HCT116 (cell line): ENCODE measurements around the gene CENPP. TPM values are rescaled to one million over a fixed set of nuclear protein-coding genes. Genes with fewer than 3 reads are reported as not detected.

ENCODE experiments used
- ATAC-seq: fragments of 200-7000 bp; cut with Tn5 transposase; 2 replicates; pipeline ENCODE4 v1.9.1; 2020; ENCODE audit warnings: mild to moderate bottlenecking, moderate library complexity
- BruUV-seq: library from RNA; stranded (reverse); fragments of 400-500 nt; replicated peaks from 2 replicates; lab custom pipeline; 2021; lab: Mats Ljungman, UMichigan
- CTCF ChIA-PET: fragments of 300-600 bp; sonication (Branson Sonifier 250); formaldehyde crosslinking; loops from one replicate; lab custom pipeline; 2021; ENCODE audit warnings: antibody characterized with exemption; lab: Charles Lee
- POLR2A ChIA-PET: fragments of 300-600, 350-600 bp; sonication (Branson Sonifier 250); formaldehyde crosslinking; loops from one replicate; lab custom pipeline; 2021; ENCODE audit warnings: antibody characterized with exemption; lab: Charles Lee
- RAD21 ChIA-PET, 2 experiments: fragments of 300-600 bp; sonication (Branson Sonifier 250); formaldehyde crosslinking; loops; one replicate each; lab custom pipeline; 2023; ENCODE audit warnings: low total read pairs in 2 of 2; ENCODE audit not compliant: uncharacterized antibody in 2 of 2, unreplicated experiment in 2 of 2, low non-redundant PET in 1 of 2; lab: Charles Lee
- DNase-seq: peaks from one replicate; pipeline ENCODE4 v3.0.0-alpha.2; 2010; ENCODE audit warnings: low read depth, low spot score
- H2AFZ ChIP-seq: fragments of 200-600 bp; shearing (Covaris generic), sonication (generic); 2 replicates; pipeline ENCODE4 v1.6.1; 2017; ENCODE audit warnings: low read depth, mixed run types, mixed read lengths, antibody characterized with exemption, low read length; ENCODE audit not compliant: poor library complexity, severe bottlenecking
- H3K27ac ChIP-seq: 2 replicates; pipeline ENCODE4 v1.5.1; 2012; ENCODE audit warnings: low read depth, low read length
- H3K27me3 ChIP-seq: fragments of 200-600 bp; sonication (generic); 2 replicates; pipeline ENCODE4 v1.6.1; 2016; ENCODE audit warnings: mixed run types, low read length, mixed read lengths; ENCODE audit not compliant: insufficient read depth
- H3K36me3 ChIP-seq, 2 experiments: fragments of 200-500 bp in 1 of 2; fragments of 200-600 bp in 1 of 2; sonication (Bioruptor generic) in 1 of 2; sonication (generic) in 1 of 2; 2 replicates each; pipeline versions ENCODE4 v1.5.1 to v1.6.1; 2014 to 2016; ENCODE audit warnings: low read length in 2 of 2, inconsistent platforms in 1 of 2, mixed read lengths in 1 of 2, mixed run types in 1 of 2; ENCODE audit not compliant: insufficient read depth in 2 of 2, control insufficient read depth in 1 of 2
- H3K4me1 ChIP-seq, 2 experiments: fragments of 200-600 bp in 1 of 2; sonication (generic) in 1 of 2; 2 replicates each; pipeline versions ENCODE4 v1.5.1 to v1.6.1; 2012 to 2017; ENCODE audit warnings: low read length in 2 of 2, inconsistent platforms in 1 of 2, mild to moderate bottlenecking in 1 of 2, mixed read lengths in 1 of 2, mixed run types in 1 of 2, moderate library complexity in 1 of 2; ENCODE audit not compliant: insufficient read depth in 2 of 2, control insufficient read depth in 1 of 2
- H3K4me2 ChIP-seq: fragments of 200-600 bp; sonication (generic); 2 replicates; pipeline ENCODE4 v1.6.1; 2017; ENCODE audit warnings: mixed run types, low read length, mixed read lengths
- H3K4me3 ChIP-seq, 2 experiments: fragments of 200-600 bp in 1 of 2; sonication (generic) in 1 of 2; replicated peaks in 1 of 2; 2 replicates each; pipeline ENCODE4 v1.5.1; 2011 to 2016; ENCODE audit warnings: low read length in 2 of 2, control low read depth in 1 of 2, low read depth in 1 of 2, mild to moderate bottlenecking in 1 of 2, mixed read lengths in 1 of 2, mixed run types in 1 of 2
- H3K79me2 ChIP-seq: fragments of 200-600 bp; sonication (generic); 2 replicates; pipeline ENCODE4 v1.6.1; 2017; ENCODE audit warnings: mild to moderate bottlenecking, mixed run types, low read length, moderate library complexity, mixed read lengths; ENCODE audit not compliant: insufficient read depth
- H3K9ac ChIP-seq: fragments of 200-600 bp; sonication (generic); 2 replicates; pipeline ENCODE4 v1.6.1; 2016; ENCODE audit warnings: low read length, mixed read lengths
- H3K9me2 ChIP-seq: fragments of 200-600 bp; sonication (generic), shearing (Covaris generic); 2 replicates; pipeline ENCODE4 v1.6.1; 2017; ENCODE audit warnings: mixed run types, mild to moderate bottlenecking, moderate library complexity; ENCODE audit not compliant: insufficient read depth
- H3K9me3 ChIP-seq, 2 experiments: fragments of 200-500 bp in 1 of 2; fragments of 200-600 bp in 1 of 2; sonication (Bioruptor generic) in 1 of 2; sonication (generic) in 1 of 2; 2 replicates each; pipeline ENCODE4 v1.6.1; 2014 to 2017; ENCODE audit warnings: low read length in 2 of 2, mixed read lengths in 2 of 2, inconsistent platforms in 1 of 2, low read depth in 1 of 2, mild to moderate bottlenecking in 1 of 2, mixed run types in 1 of 2, moderate library complexity in 1 of 2; ENCODE audit not compliant: control insufficient read depth in 1 of 2, insufficient read depth in 1 of 2
- H4K20me1 ChIP-seq: fragments of 200-600 bp; sonication (generic), shearing (Covaris generic); 2 replicates; pipeline ENCODE4 v1.6.1; 2017; ENCODE audit warnings: mixed run types, mild to moderate bottlenecking, moderate library complexity; ENCODE audit not compliant: insufficient read depth
- CBX3 ChIP-seq: IDR thresholded peaks from 2 replicates; pipeline ENCODE4 v1.6.1; 2012; ENCODE audit warnings: low read depth
- EGR1 ChIP-seq: IDR thresholded peaks from 2 replicates; pipeline ENCODE4 v1.6.1; 2012; ENCODE audit warnings: low read depth
- POLR2AphosphoS5 ChIP-seq: IDR thresholded peaks from 2 replicates; pipeline ENCODE4 v1.6.1; 2011; ENCODE audit warnings: mild to moderate bottlenecking, low read depth, low read length, moderate library complexity
- REST ChIP-seq: IDR thresholded peaks from 2 replicates; pipeline ENCODE4 v1.6.1; 2012; ENCODE audit warnings: low read depth
- TCF7L2 ChIP-seq: IDR thresholded peaks from 2 replicates; pipeline ENCODE4 v1.7.0; 2011; ENCODE audit warnings: borderline replicate concordance, inconsistent platforms; ENCODE audit not compliant: insufficient read depth, insufficient read length; ENCODE audit errors: extremely low read depth
- YY1 ChIP-seq: IDR thresholded peaks from 2 replicates; pipeline ENCODE4 v1.6.1; 2011; ENCODE audit warnings: low read length, low read depth, moderate library complexity, mild to moderate bottlenecking; ENCODE audit not compliant: insufficient replicate concordance; ENCODE audit errors: extremely low read depth
- ZBTB33 ChIP-seq: IDR thresholded peaks from 2 replicates; pipeline ENCODE4 v1.6.1; 2011; ENCODE audit warnings: mild to moderate bottlenecking, low read length, moderate library complexity; ENCODE audit not compliant: insufficient replicate concordance; ENCODE audit errors: extremely low read depth
- intact Hi-C: fragments of 100-400 bp; cut with micrococcal nuclease; formaldehyde crosslinking; loops from 2 replicates; pipeline ENCODE4 v1.10.0; 2022
- total RNA-seq: library from RNA; stranded (reverse); gene quantifications from one replicate; pipeline ENCODE4 v1.2.1, GENCODE V29; 2021; ENCODE audit not compliant: unreplicated experiment

The CENPP gene
- total RNA-seq, 1 experiment from 2014 or later = 7.0 TPM

GRCh38 chr9:92615790-92616189, 290.0 kb downstream of the CENPP start (continued):
- TF ChIP-seq ZBTB33 = no peak
- no peak for TF ChIP-seq TCF7L2
- no peak for TF ChIP-seq EGR1
- TF ChIP-seq POLR2AphosphoS5 = no peak

GRCh38 chr9:92616199-92616641, 290.5 kb downstream of the CENPP start:
- ChIA-PET CTCF (no interaction called here), POLR2A (no interaction called here), RAD21 (no interaction called here)
- BruUV-seq = no TSS peak
- H3K36me3 ChIP-seq = peaks cover 5 to 11% of the 10 kb centered on the region in 2 experiments; a peak in 3 of 4 replicates
- no peak overlapping the region for H3K27ac ChIP-seq
- H3K4me2 ChIP-seq = no peak overlapping the region
- no peaks in the 10 kb centered on the region for H4K20me1 ChIP-seq
- H3K9me3 ChIP-seq = no peaks in the 10 kb centered on the region
- H2AFZ ChIP-seq = no peak overlapping the region
- no peaks in the 10 kb centered on the region for H3K79me2 ChIP-seq
- no peaks in the 10 kb centered on the region for H3K9me2 ChIP-seq
- DNase-seq (no peak), ATAC-seq (no peak)
- no peak for TF ChIP-seq YY1
- TF ChIP-seq REST = no peak
- no peak for TF ChIP-seq CBX3
- no peak for TF ChIP-seq ZBTB33
- H3K4me1 ChIP-seq = no peaks in the 10 kb centered on the region
- H3K9ac ChIP-seq = no peak overlapping the region
- H3K27me3 ChIP-seq = no peaks in the 10 kb centered on the region
- intact Hi-C loops = no loop called here
- H3K4me3 ChIP-seq = no peak overlapping the region
